Thymus (tissue), 11 donors: ENCODE results near the gene KLHL35. TPM values are rescaled to one million over a fixed set of nuclear protein-coding genes. Genes with fewer than 3 reads are reported as not detected.
"Not testable (repeated sequence)": the region's sequence is repeated elsewhere in the genome, so short reads cannot be mapped to it uniquely, and the experiment has no call there.

Experiments used
- DNase-seq, 9 donors: peaks; one replicate each; pipeline ENCODE4 v3.0.0-alpha.2; 2013; ENCODE audit warnings: low spot score in 9 of 9, low read depth in 6 of 9, missing footprints in 1 of 9
- H3K27ac ChIP-seq, 2 donors: one replicate each; pipeline ENCODE4 v1.5.1; 2013; ENCODE audit warnings: control low read depth in 1 of 2, low read depth in 1 of 2, low read length in 1 of 2, mild to moderate bottlenecking in 1 of 2, moderate library complexity in 1 of 2
- H3K27me3 ChIP-seq, 2 donors: one replicate each; pipeline ENCODE4 v1.5.1; 2013; ENCODE audit warnings: low read length in 1 of 2; ENCODE audit not compliant: control insufficient read depth in 2 of 2, insufficient read depth in 1 of 2
- H3K36me3 ChIP-seq, 2 donors: one replicate each; pipeline ENCODE4 v1.5.1; 2013; ENCODE audit warnings: low read length in 1 of 2, mild to moderate bottlenecking in 1 of 2, moderate library complexity in 1 of 2; ENCODE audit not compliant: control insufficient read depth in 2 of 2, insufficient read depth in 2 of 2
- H3K4me1 ChIP-seq, 2 donors: one replicate each; pipeline ENCODE4 v1.5.1; 2013; ENCODE audit warnings: low read length in 2 of 2; ENCODE audit not compliant: control insufficient read depth in 2 of 2, insufficient read depth in 2 of 2
- H3K4me3 ChIP-seq, 2 donors: one replicate each; pipeline ENCODE4 v1.5.1; 2013; ENCODE audit warnings: low read length in 2 of 2, control low read depth in 1 of 2, mild to moderate bottlenecking in 1 of 2
- H3K9me3 ChIP-seq, 2 donors: one replicate each; pipeline ENCODE4 v1.5.1; 2013; ENCODE audit warnings: low read length in 1 of 2, mild to moderate bottlenecking in 1 of 2; ENCODE audit not compliant: control insufficient read depth in 2 of 2, insufficient read depth in 1 of 2
- WGBS: extraction: QIAGEN DNeasy Blood & Tissue Kit; methylation state at CpG from one replicate; pipeline ENCODE4 v1.1.7; 2013; 5-methylcytosine and 5-hydroxymethylcytosine counted together
- polyA plus RNA-seq: library from polyadenylated mRNA; stranded (reverse); fragments of 200-250 nt; gene quantifications from one replicate; pipeline ENCODE4 v1.2.3, GENCODE V29; 2013
- total RNA-seq: library from RNA; stranded (reverse); fragments of 120-200 nt; gene quantifications from one replicate; pipeline ENCODE4 v1.2.4, GENCODE V29; 2013
- donor health status: healthy.

Gene KLHL35
- total and polyA plus RNA-seq, 2 donors = 0.57 to 1.0 TPM

DNA sequence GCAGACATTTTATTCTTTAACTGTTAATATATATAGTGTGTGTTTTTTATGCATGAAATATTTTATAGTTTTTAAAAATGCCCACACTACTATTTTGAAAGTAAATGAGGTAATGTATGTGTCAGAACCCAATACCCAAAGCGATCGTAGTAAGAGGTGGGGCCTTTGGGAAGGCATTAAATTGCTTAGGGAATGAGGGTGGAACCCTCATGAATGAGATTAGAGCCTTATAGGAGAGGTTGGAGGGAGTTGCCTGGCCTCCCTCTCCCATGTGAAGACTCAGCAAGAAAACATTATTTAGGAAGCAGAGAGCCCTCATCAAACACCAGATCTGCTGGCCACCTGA, 11.1 kb downstream of the KLHL35 start:
- Histone ChIP-seq H3K4me1 (no peaks in the 10 kb centered on the region), H3K27me3 (peaks cover 0 to 5% of the 10 kb centered on the region in 2 donors), H3K4me3 (no peak overlapping the region), H3K36me3 (peaks cover 12 to 24% of the 10 kb centered on the region in 2 donors), H3K27ac (no peak overlapping the region), H3K9me3 (no peaks in the 10 kb centered on the region)
- 96% methylated on average over 2 of the region's 2 CpGs for WGBS
- DNase-seq = no peak

DNA sequence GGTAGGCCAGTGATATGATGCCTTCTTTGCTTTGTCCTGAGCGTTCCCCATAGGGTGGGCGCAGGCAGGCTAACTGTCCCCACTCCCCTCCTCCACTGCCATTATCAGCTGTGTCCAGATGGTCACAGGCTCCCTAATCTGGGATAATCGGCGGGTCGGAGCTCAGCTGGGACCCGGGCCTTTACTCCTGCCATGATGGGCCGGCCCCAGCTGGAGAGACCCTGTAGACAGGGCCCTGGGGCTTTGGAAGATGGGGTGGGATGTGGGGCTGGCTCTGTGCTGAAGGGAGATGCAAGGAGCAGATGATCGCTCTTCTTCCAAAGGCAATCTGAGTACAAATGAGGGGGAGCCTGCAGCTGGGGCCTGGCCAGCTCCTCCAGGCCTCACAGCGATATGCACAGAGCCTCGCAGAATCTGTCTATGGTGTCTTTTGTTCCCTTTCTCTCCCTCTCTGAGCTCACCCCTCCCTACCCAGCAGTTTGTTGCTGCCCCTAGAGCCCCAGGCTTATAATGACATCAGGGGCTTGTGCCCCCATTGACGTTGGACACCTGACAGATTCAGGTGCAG, 11.9 kb downstream of the KLHL35 start:
- H3K4me1 ChIP-seq = no peaks in the 10 kb centered on the region
- DNase-seq = no peak
- H3K36me3 ChIP-seq = peaks cover 14 to 24% of the 10 kb centered on the region in 2 donors
- H3K27ac ChIP-seq = no peak overlapping the region
- no peaks in the 10 kb centered on the region for H3K9me3 ChIP-seq
- WGBS = 93% methylated on average over 11 of the region's 11 CpGs
- H3K4me3 ChIP-seq = no peak overlapping the region
- no peaks in the 10 kb centered on the region for H3K27me3 ChIP-seq

DNA sequence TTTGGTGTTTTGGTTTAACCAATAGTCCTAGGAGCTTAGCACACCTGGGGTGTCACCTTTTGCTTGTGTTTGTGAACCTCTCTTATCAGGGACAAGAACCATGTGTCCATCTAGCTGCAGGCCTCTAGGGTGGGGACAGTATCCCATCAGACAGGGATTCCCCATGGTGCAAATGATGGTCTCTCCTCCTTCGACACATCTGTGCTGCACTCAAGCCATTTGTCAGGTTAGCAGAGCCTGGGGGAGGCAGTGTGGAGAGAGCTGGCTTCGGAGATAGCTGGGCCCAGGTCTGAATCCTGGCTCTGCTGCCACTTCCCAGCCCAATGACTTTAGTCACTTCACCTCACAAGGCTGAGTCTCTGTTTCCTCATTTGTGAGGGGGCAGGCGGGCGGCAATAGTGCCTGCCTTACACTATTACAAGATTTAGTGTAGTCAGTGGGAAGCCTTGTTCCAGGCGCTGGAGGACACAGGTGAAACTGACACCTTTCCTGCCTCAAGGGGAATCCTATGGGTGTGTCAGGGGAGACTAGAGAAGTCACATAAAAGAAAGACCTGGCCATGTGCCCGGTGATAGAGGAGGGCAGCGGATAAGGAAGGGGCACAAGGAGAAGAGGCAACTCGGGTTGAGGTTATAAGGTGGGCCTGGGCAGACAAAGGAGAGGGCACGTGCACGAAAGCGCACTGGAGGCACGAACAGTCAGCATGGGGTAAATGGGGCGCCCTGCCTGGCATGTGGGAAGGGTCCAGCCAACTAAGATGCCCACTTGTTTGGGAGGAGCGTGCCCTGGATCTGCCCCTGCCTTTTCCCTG, 12.6 kb downstream of the KLHL35 start:
- H3K27ac ChIP-seq = no peak overlapping the region
- H3K4me3 ChIP-seq = no peak overlapping the region
- H3K9me3 ChIP-seq = no peaks in the 10 kb centered on the region
- no peaks in the 10 kb centered on the region for H3K27me3 ChIP-seq
- peaks cover 16 to 24% of the 10 kb centered on the region in 2 donors for H3K36me3 ChIP-seq
- no peaks in the 10 kb centered on the region for H3K4me1 ChIP-seq
- WGBS = 97% methylated on average over 14 of the region's 14 CpGs
- DNase-seq = no peak

DNA sequence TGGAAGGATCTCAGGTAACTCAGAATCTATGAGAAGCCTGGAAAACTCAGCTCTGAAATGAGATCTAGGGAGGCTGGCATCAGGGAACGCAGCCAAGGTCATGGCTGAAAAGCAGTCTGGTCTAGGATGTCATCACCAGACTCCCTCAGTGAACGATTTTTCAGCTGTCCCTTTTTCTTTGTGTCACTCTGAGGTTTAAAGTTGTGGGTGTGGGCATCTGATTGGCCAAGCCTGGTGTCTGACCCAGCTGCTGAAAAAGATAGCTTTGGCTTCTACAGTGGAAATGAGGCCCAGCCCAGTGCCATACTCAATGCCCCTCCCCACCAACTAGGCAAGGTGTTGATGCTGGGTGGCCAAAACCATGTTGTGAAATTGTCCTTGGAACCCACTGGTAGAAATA, 19.1 kb downstream of the KLHL35 start:
- Histone ChIP-seq H3K9me3 (no peaks in the 10 kb centered on the region), H3K27ac (no peak overlapping the region), H3K4me3 (no peak overlapping the region), H3K27me3 (no peaks in the 10 kb centered on the region), H3K36me3 (peaks cover 27 to 41% of the 10 kb centered on the region in 2 donors), H3K4me1 (no peaks in the 10 kb centered on the region)
- no peak for DNase-seq
- WGBS = 96% methylated on average over 2 of the region's 2 CpGs

DNA sequence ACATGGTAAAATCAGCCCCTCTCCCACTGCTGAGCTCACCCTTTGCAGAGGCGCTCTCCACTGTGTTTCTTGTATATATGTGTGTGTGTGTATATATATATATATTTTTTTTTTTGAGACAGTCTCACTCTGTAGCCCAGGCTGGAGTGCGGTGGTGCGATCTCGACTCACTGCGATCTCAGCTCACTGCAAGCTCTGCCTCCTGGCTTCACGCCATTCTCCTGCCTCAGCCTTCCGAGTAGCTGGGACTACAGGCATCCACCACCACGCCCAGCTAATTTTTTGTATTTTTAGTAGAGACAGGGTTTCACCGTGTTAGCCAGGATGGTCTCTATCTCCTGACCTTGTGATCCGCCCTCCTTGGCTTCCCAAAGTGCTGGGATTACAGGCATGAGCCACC, 19.9 kb downstream of the KLHL35 start:
- DNase-seq, H3K27ac ChIP-seq, H3K4me1 ChIP-seq, H3K27me3 ChIP-seq, H3K9me3 ChIP-seq, H3K4me3 ChIP-seq: not testable (repeated sequence)
- 95% methylated on average over 10 of the region's 10 CpGs for WGBS
- peaks cover 30 to 47% of the 10 kb centered on the region in 2 donors for H3K36me3 ChIP-seq

DNA sequence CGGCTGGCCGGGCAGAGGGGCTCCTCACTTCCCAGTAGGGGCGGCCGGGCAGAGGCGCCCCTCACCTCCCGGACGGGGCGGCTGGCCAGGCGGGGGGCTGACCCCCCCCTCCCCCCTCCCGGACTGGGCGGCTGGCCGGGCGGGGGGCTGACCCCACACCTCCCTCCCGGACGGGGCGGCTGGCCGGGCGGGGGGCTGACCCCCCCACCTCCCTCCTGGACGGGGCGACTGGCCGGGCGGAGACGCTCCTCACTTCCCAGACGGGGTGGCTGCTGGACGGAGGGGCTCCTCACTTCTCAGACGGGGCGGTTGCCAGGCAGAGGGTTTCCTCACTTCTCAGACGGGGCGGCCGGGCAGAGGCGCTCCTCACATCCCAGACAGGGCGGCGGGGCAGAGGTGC, 23.0 kb downstream of the KLHL35 start:
- not testable (repeated sequence) for DNase-seq, H3K27ac ChIP-seq, H3K4me3 ChIP-seq, H3K27me3 ChIP-seq, H3K9me3 ChIP-seq, H3K4me1 ChIP-seq
- peaks cover 48 to 63% of the 10 kb centered on the region in 2 donors for H3K36me3 ChIP-seq
- 97% methylated on average over 27 of the region's 33 CpGs for WGBS

DNA sequence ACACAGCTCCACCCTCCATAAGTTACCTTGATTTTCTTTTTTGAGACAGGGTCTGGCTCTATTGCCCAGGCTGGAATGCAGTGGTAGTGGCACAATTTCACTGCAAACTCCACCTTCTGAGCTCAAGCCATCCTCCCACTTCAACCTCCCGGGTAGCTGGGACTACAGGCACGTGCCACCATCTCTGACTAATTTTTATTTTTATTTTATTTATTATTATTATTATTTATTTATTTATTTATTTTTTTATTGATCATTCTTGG, 24.1 kb downstream of the KLHL35 start:
- over 99% methylated on average over 2 of the region's 2 CpGs for whole genome bisulfite sequencing
- no peak for DNase-seq
- no peaks in the 10 kb centered on the region for H3K9me3 ChIP-seq
- no peaks in the 10 kb centered on the region for H3K27me3 ChIP-seq
- H3K36me3 ChIP-seq = peaks cover 49 to 66% of the 10 kb centered on the region in 2 donors
- no peaks in the 10 kb centered on the region for H3K4me1 ChIP-seq
- H3K4me3 ChIP-seq = no peak overlapping the region
- no peak overlapping the region for H3K27ac ChIP-seq

DNA sequence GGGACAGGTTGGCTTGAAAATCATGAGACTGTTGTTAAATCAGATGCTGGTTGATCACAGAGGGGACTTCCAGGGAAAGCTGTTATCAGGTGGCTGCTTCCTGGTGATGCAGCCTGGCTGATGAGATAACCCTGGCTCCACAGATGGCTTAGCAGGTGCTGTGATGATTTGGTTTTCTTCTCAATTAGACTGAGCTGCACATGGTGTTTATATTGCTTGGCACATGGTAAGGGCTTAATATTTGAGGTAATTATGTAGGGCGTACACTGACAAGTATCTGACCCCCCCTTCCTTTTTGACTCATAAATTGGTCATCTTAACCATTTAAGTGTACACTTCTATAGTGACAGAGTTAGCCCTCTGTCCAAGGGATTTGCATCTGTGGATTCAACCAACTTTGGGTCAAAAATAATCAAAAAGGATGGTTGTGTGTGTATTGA, 26.6 kb downstream of the KLHL35 start:
- Histone ChIP-seq H3K4me3 (no peak overlapping the region), H3K4me1 (peaks cover 5 to 9% of the 10 kb centered on the region in 2 donors), H3K27me3 (no peaks in the 10 kb centered on the region), H3K36me3 (peaks cover 62 to 72% of the 10 kb centered on the region in 2 donors), H3K9me3 (no peaks in the 10 kb centered on the region), H3K27ac (peak overlapping the region in 1 of 2 donors; percentile 8)
- WGBS = 92% methylated on average over 1 of the region's 1 CpG
- no peak for DNase-seq

DNA sequence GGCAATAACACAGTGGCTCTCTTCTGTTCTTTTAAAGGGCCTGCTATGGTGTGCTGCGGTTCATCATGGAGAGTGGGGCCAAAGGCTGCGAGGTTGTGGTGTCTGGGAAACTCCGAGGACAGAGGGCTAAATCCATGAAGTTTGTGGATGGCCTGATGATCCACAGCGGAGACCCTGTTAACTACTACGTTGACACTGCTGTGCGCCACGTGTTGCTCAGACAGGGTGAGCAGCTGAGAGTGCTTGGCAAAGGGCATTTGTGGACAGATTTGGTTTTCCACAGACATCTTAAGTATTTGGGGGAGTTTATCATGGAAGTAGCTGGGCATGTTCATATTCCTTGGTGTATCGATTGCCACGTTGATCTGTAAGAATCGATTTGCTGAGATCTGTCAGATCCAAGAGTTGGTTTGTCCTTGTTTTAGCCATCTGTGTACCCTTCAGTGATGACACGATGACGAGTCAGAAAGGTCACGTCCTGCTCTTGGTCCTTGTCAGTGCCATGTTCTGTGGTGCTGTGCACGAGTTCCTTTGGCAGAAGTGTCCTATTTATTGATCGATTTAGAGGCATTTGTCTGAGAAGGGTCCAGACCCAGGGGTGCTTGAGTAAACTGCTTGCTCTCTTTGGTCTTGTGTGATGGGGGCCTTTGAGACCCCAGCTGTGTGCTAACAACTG, 28.9 kb downstream of the KLHL35 start:
- no peak overlapping the region for H3K4me3 ChIP-seq
- H3K4me1 ChIP-seq = peaks cover 8 to 14% of the 10 kb centered on the region in 2 donors
- 97% methylated on average over 15 of the region's 15 CpGs for WGBS
- H3K36me3 ChIP-seq = peaks cover 67 to 77% of the 10 kb centered on the region in 2 donors
- no peaks in the 10 kb centered on the region for H3K27me3 ChIP-seq
- DNase-seq = no peak
- no peaks in the 10 kb centered on the region for H3K9me3 ChIP-seq
- H3K27ac ChIP-seq = no peak overlapping the region
